GM21786 (cell line): ENCODE results near the gene ZBTB4.
"Not testable (repeated sequence)": the region's sequence is repeated elsewhere in the genome, so short reads cannot be mapped to it uniquely, and the experiment has no call there.

Experiments
- ATAC-seq: cut with Tn5 transposase; IDR thresholded peaks from one replicate; pipeline ENCODE4 v1.9.1; 2021; ENCODE audit not compliant: unreplicated experiment

ZBTB4 gene

GRCh38 chr17:7493941-7494340, 14.5 kb upstream of the ZBTB4 start:
- no peak for ATAC-seq

- ATAC-seq, result no peak
Observed at GRCh38 chr17:7491583-7491982, 12.2 kb upstream of the ZBTB4 start.

- ATAC-seq, result no peak
Observed at GRCh38 chr17:7490144-7490543, 10.7 kb upstream of the ZBTB4 start.

- no peak for ATAC-seq
Observed at GRCh38 chr17:7486181-7486580, 6.8 kb upstream of the ZBTB4 start.

GRCh38 chr17:7484919-7485377, 5.5 kb upstream of the ZBTB4 start:
- no peak for ATAC-seq

- ATAC-seq, result peak; percentile 57
Observed at GRCh38 chr17:7484067-7484918, 4.9 kb upstream of the ZBTB4 start, which contains the start of gene POLR2A. Gene POLR2A (plus strand): TSS chr17:7484366.

- peak; percentile 28 for ATAC-seq
Observed at GRCh38 chr17:7483255-7484066, 4.0 kb upstream of the ZBTB4 start.

- ATAC-seq, result not testable (repeated sequence)
Observed at GRCh38 chr17:7482742-7483088, 3.3 kb upstream of the ZBTB4 start.

- ATAC-seq, result not testable (repeated sequence)
Observed at GRCh38 chr17:7481842-7482741, 2.7 kb upstream of the ZBTB4 start.

GRCh38 chr17:7481275-7481674, 1.8 kb upstream of the ZBTB4 start, which contains the start of gene SLC35G6:
Gene SLC35G6 (plus strand): TSS chr17:7481446. CDS start chr17:7481517, 71 bp downstream.
- not testable (repeated sequence) for ATAC-seq

- ATAC-seq, result no peak
Observed at GRCh38 chr17:7480089-7480384, 606 bp upstream of the ZBTB4 start.

- ATAC-seq, result no peak
Observed at GRCh38 chr17:7478276-7479212, 887 bp downstream of the ZBTB4 start.

- ATAC-seq, result no peak
Observed at GRCh38 chr17:7477392-7478275, 1.8 kb downstream of the ZBTB4 start.

- ATAC-seq, result no peak
Observed at GRCh38 chr17:7476951-7477350, 2.5 kb downstream of the ZBTB4 start.

GRCh38 chr17:7476494-7476893, 2.9 kb downstream of the ZBTB4 start:
- no peak for ATAC-seq

- ATAC-seq, result no peak
Observed at GRCh38 chr17:7475764-7476422, 3.5 kb downstream of the ZBTB4 start.

GRCh38 chr17:7474767-7475166, 4.7 kb downstream of the ZBTB4 start:
- not testable (repeated sequence) for ATAC-seq

- ATAC-seq, result no peak
Observed at GRCh38 chr17:7471729-7472128, 7.7 kb downstream of the ZBTB4 start.
